H1 (cell line): Measurements from ENCODE around the gene AP3D1. TPM values are rescaled to one million over a fixed set of nuclear protein-coding genes. Genes with fewer than 3 reads are reported as not detected.

ENCODE experiments used
- CTCF ChIA-PET: fragments of 300-600 bp; sonication (Branson Sonifier 250); formaldehyde crosslinking; loops from one replicate; lab custom pipeline; 2021; ENCODE audit not compliant: partially characterized antibody; lab: Charles Lee
- POLR2A ChIA-PET: fragments of 300-600 bp; sonication (Branson Sonifier 250); formaldehyde crosslinking; loops from one replicate; lab custom pipeline; 2021; ENCODE audit warnings: inconsistent platforms; ENCODE audit not compliant: partially characterized antibody; lab: Charles Lee
- DNase-seq, 2 experiments: peaks; one replicate each; pipeline versions ENCODE4 v3.0.0 to v3.0.0-alpha.2; 2010 to 2022; ENCODE audit warnings: low spot score in 2 of 2, low read depth in 1 of 2, mixed read lengths in 1 of 2
- FAIRE-seq: peaks from 2 replicates; lab custom pipeline; 2011; peaks lifted over from hg19 to GRCh38; lab: Jason Lieb, UNC
- H2AFZ ChIP-seq: 2 replicates; pipeline ENCODE4 v1.8.1; 2012; ENCODE audit warnings: low read length, inconsistent platforms
- H2AK5ac ChIP-seq: 2 replicates; pipeline ENCODE4 v1.6.1; 2013; ENCODE audit warnings: low read depth, low read length
- H2BK120ac ChIP-seq: replicated peaks from 2 replicates; pipeline ENCODE3; 2013; ENCODE audit warnings: low read depth, low read length, inconsistent platforms
- H2BK12ac ChIP-seq: 2 replicates; pipeline ENCODE4 v1.6.1; 2013; ENCODE audit warnings: low read depth, low read length
- H2BK15ac ChIP-seq: 2 replicates; pipeline ENCODE4 v1.6.1; 2013; ENCODE audit warnings: low read length
- H2BK20ac ChIP-seq: 2 replicates; pipeline ENCODE4 v1.6.1; 2013; ENCODE audit warnings: low read length
- H2BK5ac ChIP-seq: 2 replicates; pipeline ENCODE4 v1.6.1; 2013; ENCODE audit warnings: low read depth, low read length
- H3K14ac ChIP-seq: 2 replicates; pipeline ENCODE4 v1.6.1; 2013; ENCODE audit warnings: inconsistent platforms; ENCODE audit not compliant: insufficient read length
- H3K18ac ChIP-seq: 2 replicates; pipeline ENCODE4 v1.6.1; 2013; ENCODE audit warnings: low read length; ENCODE audit errors: extremely low read depth
- H3K23ac ChIP-seq: 2 replicates; pipeline ENCODE4 v1.6.1; 2013; ENCODE audit warnings: inconsistent platforms; ENCODE audit not compliant: insufficient read length
- H3K23me2 ChIP-seq: 2 replicates; pipeline ENCODE4 v1.6.1; 2013; ENCODE audit warnings: low read depth, low read length
- H3K27ac ChIP-seq: 2 replicates; pipeline ENCODE4 v1.6.1; 2011; ENCODE audit warnings: low read depth, low read length, inconsistent platforms
- H3K27me3 ChIP-seq, 4 experiments: replicated peaks in 1 of 4; 1 replicate in 1 of 4; 2 replicates in 3 of 4; pipeline versions ENCODE4 v1.6.1 to v1.8.1; 2011 to 2013; ENCODE audit warnings: low read length in 3 of 4, mild to moderate bottlenecking in 3 of 4, inconsistent platforms in 2 of 4, mixed read lengths in 2 of 4, moderate library complexity in 1 of 4; ENCODE audit not compliant: control insufficient read depth in 3 of 4, insufficient read depth in 3 of 4; ENCODE audit errors: extremely low read depth in 1 of 4
- H3K36me3 ChIP-seq, 4 experiments: 2 replicates each; pipeline versions ENCODE4 v1.6.1 to v1.8.1; 2011 to 2013; ENCODE audit warnings: mild to moderate bottlenecking in 4 of 4, low read length in 3 of 4, moderate library complexity in 2 of 4, control low read depth in 1 of 4, inconsistent platforms in 1 of 4; ENCODE audit not compliant: insufficient read depth in 4 of 4, control insufficient read depth in 2 of 4
- H3K4ac ChIP-seq: replicated peaks from 2 replicates; pipeline ENCODE3; 2013; ENCODE audit warnings: low read length, low read depth, mixed read lengths, inconsistent platforms; ENCODE audit not compliant: insufficient read length
- H3K4me1 ChIP-seq, 4 experiments: replicated peaks in 1 of 4; 1 replicate in 1 of 4; 2 replicates in 3 of 4; pipeline versions ENCODE4 v1.6.1 to v1.8.1; 2011 to 2013; ENCODE audit warnings: low read length in 3 of 4, inconsistent platforms in 2 of 4, mixed read lengths in 1 of 4; ENCODE audit not compliant: insufficient read depth in 4 of 4, control insufficient read depth in 3 of 4
- H3K4me2 ChIP-seq, 2 experiments: 2 replicates each; pipeline versions ENCODE4 v1.6.1 to v1.8.1; 2011 to 2013; ENCODE audit warnings: low read depth in 2 of 2, low read length in 2 of 2, control low read depth in 1 of 2, inconsistent platforms in 1 of 2, mild to moderate bottlenecking in 1 of 2; ENCODE audit not compliant: insufficient read depth in 1 of 2
- H3K4me3 ChIP-seq, 4 experiments: fragments of 200-600, 300-600 bp in 1 of 4; sonication (generic), shearing (Covaris generic), sonication (Bioruptor Twin) in 1 of 4; 2 replicates each; pipeline versions ENCODE4 v1.5.1 to v1.8.1; 2011 to 2016; ENCODE audit warnings: low read length in 4 of 4, low read depth in 3 of 4, control low read depth in 2 of 4, inconsistent platforms in 2 of 4, mild to moderate bottlenecking in 2 of 4, mixed read lengths in 1 of 4, moderate library complexity in 1 of 4; ENCODE audit not compliant: insufficient read depth in 2 of 4; ENCODE audit errors: extremely low read depth in 1 of 4
- H3K56ac ChIP-seq: replicated peaks from 2 replicates; pipeline ENCODE3; 2013; ENCODE audit warnings: low read depth, mild to moderate bottlenecking, mixed read lengths, low read length, inconsistent platforms; ENCODE audit not compliant: insufficient read length
- H3K79me1 ChIP-seq: 2 replicates; pipeline ENCODE4 v1.6.1; 2013; ENCODE audit warnings: low read depth, low read length, control low read depth
- H3K79me2 ChIP-seq, 2 experiments: 2 replicates each; pipeline versions ENCODE4 v1.6.1 to v1.8.1; 2012 to 2013; ENCODE audit warnings: low read length in 2 of 2, mild to moderate bottlenecking in 2 of 2, inconsistent platforms in 1 of 2; ENCODE audit not compliant: insufficient read depth in 2 of 2, control insufficient read depth in 1 of 2
- H3K9ac ChIP-seq, 4 experiments: replicated peaks in 1 of 4; 1 replicate in 1 of 4; 2 replicates in 3 of 4; pipeline versions ENCODE4 v1.6.1 to v1.8.1; 2011 to 2013; ENCODE audit warnings: low read depth in 3 of 4, low read length in 3 of 4, control low read depth in 2 of 4, mild to moderate bottlenecking in 2 of 4, moderate library complexity in 2 of 4, inconsistent platforms in 1 of 4; ENCODE audit errors: extremely low read depth in 1 of 4
- H3K9me3 ChIP-seq, 2 experiments: 2 replicates each; pipeline versions ENCODE4 v1.6.1 to v1.8.1; 2012 to 2013; ENCODE audit warnings: mild to moderate bottlenecking in 2 of 2, moderate library complexity in 2 of 2, control low read depth in 1 of 2, inconsistent platforms in 1 of 2, low read depth in 1 of 2, low read length in 1 of 2, mixed read lengths in 1 of 2; ENCODE audit not compliant: insufficient read depth in 2 of 2
- H4K20me1 ChIP-seq, 2 experiments: replicated peaks in 1 of 2; 2 replicates each; pipeline versions ENCODE3 to v1.8.1; 2011 to 2013; ENCODE audit warnings: inconsistent platforms in 2 of 2, low read length in 2 of 2, mild to moderate bottlenecking in 1 of 2; ENCODE audit not compliant: insufficient read depth in 2 of 2, control insufficient read depth in 1 of 2
- H4K5ac ChIP-seq: 2 replicates; pipeline ENCODE4 v1.6.1; 2013; ENCODE audit warnings: low read length, low read depth, mixed read lengths, inconsistent platforms; ENCODE audit not compliant: insufficient read length
- H4K8ac ChIP-seq: 2 replicates; pipeline ENCODE4 v1.8.0; 2013; ENCODE audit warnings: mild to moderate bottlenecking, moderate library complexity, low read length, inconsistent platforms; ENCODE audit not compliant: insufficient read depth; ENCODE audit errors: extremely low read depth
- H4K91ac ChIP-seq: replicated peaks from 2 replicates; pipeline ENCODE3; 2013; ENCODE audit warnings: low read length, mixed read lengths, inconsistent platforms; ENCODE audit not compliant: insufficient read length
- CHD2 ChIP-seq: IDR thresholded peaks from 2 replicates; pipeline ENCODE4 v1.6.1; 2012; ENCODE audit warnings: low read length, improper control_type of control experiment
- RAD21 ChIP-seq, 2 experiments: IDR thresholded peaks in 1 of 2; conservative IDR thresholded peaks in 1 of 2; 2 replicates each; pipeline ENCODE4 v1.6.1; 2011; ENCODE audit warnings: low read depth in 2 of 2, low read length in 2 of 2, improper control_type of control experiment in 1 of 2, inconsistent platforms in 1 of 2, mild to moderate bottlenecking in 1 of 2, moderate library complexity in 1 of 2
- RFX5 ChIP-seq: IDR thresholded peaks from 2 replicates; pipeline ENCODE4 v1.6.1; 2011; ENCODE audit warnings: low read depth, low read length, improper control_type of control experiment, borderline replicate concordance
- SIRT6 ChIP-seq: IDR thresholded peaks from one replicate; pipeline ENCODE4 v1.7.1; 2012; ENCODE audit warnings: low read length, inconsistent platforms
- SUZ12 ChIP-seq: fragments of 200-600 bp; sonication (generic); IDR thresholded peaks from 2 replicates; pipeline ENCODE4 v1.6.1; 2012; ENCODE audit warnings: mild to moderate bottlenecking, inconsistent platforms, low read length, moderate library complexity, mixed read lengths
- TCF12 ChIP-seq: IDR thresholded peaks from 2 replicates; pipeline ENCODE4 v1.6.1; 2011; ENCODE audit warnings: low read depth, mild to moderate bottlenecking, low read length
- WGBS, 2 experiments: shearing (Covaris generic) in 1 of 2; methylation state at CpG; one replicate each; pipeline versions ENCODE4 v1.1.6 to v1.1.7; 2013 to 2015; ENCODE audit warnings: low lambda C conversion rate in 2 of 2, mixed read lengths in 2 of 2, inconsistent platforms in 1 of 2, low coverage in 1 of 2, missing lambda C conversion rate in 1 of 2; ENCODE audit not compliant: insufficient replicate concordance in 2 of 2, insufficient coverage in 1 of 2, insufficient read length in 1 of 2; ENCODE audit errors: extremely low coverage in 1 of 2, missing lambda C conversion rate in 1 of 2; 5-methylcytosine and 5-hydroxymethylcytosine counted together
- polyA plus RNA-seq, 7 experiments: library from polyadenylated mRNA; depleted of rRNA in 3 of 7; stranded (reverse) in 5 of 7; unstranded in 2 of 7; fragments of >200 nt in 5 of 7; fragments of 200-250 nt in 2 of 7; gene quantifications; 1 replicate in 5 of 7; 2 replicates in 1 of 7; 4 replicates in 1 of 7; pipeline versions ENCODE4 v1.2.1 to v1.2.3, GENCODE V29; 2011 to 2013; ENCODE audit warnings: missing spikeins in 2 of 7, mixed read lengths in 2 of 7
- total RNA-seq: library from RNA; stranded (reverse); fragmentation: NEBNext Ultra II Directional; extraction: Animal tissue kit (Norgen Biotek cat#: 25700); gene quantifications from 2 replicates; pipeline ENCODE4 v1.2.1, GENCODE V29; 2021

AP3D1 gene
- total and polyA plus RNA-seq, 2 of the 8 experiments (the other 6 are each of a cell fraction or from before 2014, with no cell fraction given) = 161 to 174 TPM

- Histone ChIP-seq H4K5ac (no peak overlapping the region), H3K4me3 (no peak overlapping the region), H2BK120ac (no peak overlapping the region), H2BK20ac (no peak overlapping the region), H2AFZ (no peak overlapping the region), H3K36me3 (no peaks in the 10 kb centered on the region), H3K27me3 (no peaks in the 10 kb centered on the region), H3K4me1 (peaks cover 4 to 23% (median 18%) of the 10 kb centered on the region in 4 experiments), H3K9ac (no peak overlapping the region), H3K4me2 (peak overlapping the region in 1 of 2 experiments; percentile 76; a peak in 1 of 4 replicates), H3K4ac (no peak overlapping the region), H3K27ac (no peak overlapping the region), H3K18ac (no peak overlapping the region), H2BK15ac (no peak overlapping the region), H3K9me3 (no peaks in the 10 kb centered on the region), H2BK12ac (peak overlapping the region; percentile 63; the same call in 1 of the 2 replicates), H3K23ac (no peak overlapping the region), H2BK5ac (no peak overlapping the region), H3K79me1 (no peaks in the 10 kb centered on the region), H3K56ac (no peak overlapping the region), H4K20me1 (no peaks in the 10 kb centered on the region), H4K91ac (no peak overlapping the region), H4K8ac (no peak overlapping the region; the same call in 1 of the 2 replicates), H3K14ac (no peak overlapping the region), H3K23me2 (peaks cover 5% of the 10 kb centered on the region; the same call in 1 of the 2 replicates), H2AK5ac (peak overlapping the region; percentile 90; the same call in 1 of the 2 replicates), H3K79me2 (no peaks in the 10 kb centered on the region)
- FAIRE-seq (no peak), DNase-seq (no peak)
- CTCF ChIA-PET = interaction anchor here (0.6 to 2.0 kb wide), 10 partner anchors 11 to 133 kb away, joined by 3 to 7 read pairs (median 4); partner anchors contain the start of gene MKNK2
- 91% methylated on average over 9 of the region's 9 CpGs; no CpG with 5 or more reads in 1 of the 2 experiments for WGBS, 2 experiments
- TF ChIP-seq RFX5 (no peak), RAD21 (IDR thresholded peaks at IDR 0.05 in 1 of 2, conservative IDR thresholded peaks at IDR 0.05 in 1 of 2; ENCODE audit: low read depth in 2 of 2, low read length in 2 of 2) (no peak), SUZ12 (no peak), SIRT6 (no peak), TCF12 (no peak), CHD2 (no peak)
- POLR2A ChIA-PET = interaction anchor here (1.3 to 6.9 kb wide), 5 partner anchors 11 to 135 kb away, joined by 3 to 74 read pairs (median 3); partner anchors contain the start of gene MKNK2
Observed at GRCh38 chr19:2062770-2063169, 88.6 kb downstream of the AP3D1 start.
